Testis (tissue), 2 donors: ENCODE data around the gene SMOC2.

Source experiments
- CTCF ChIP-seq, 3 experiments: fragments of 450-650 bp in 2 of 3; fragments of 200-600 bp in 1 of 3; sonication (generic) in 1 of 3; IDR thresholded peaks; one replicate each; pipeline ENCODE4 v1.5.1; 2016 to 2019; ENCODE audit warnings: antibody characterized with exemption in 3 of 3, mild to moderate bottlenecking in 2 of 3, moderate library complexity in 1 of 3
- POLR2A ChIP-seq: fragments of 450-650 bp; IDR thresholded peaks from one replicate; pipeline ENCODE4 v1.6.1; 2017; ENCODE audit warnings: antibody characterized with exemption, mild to moderate bottlenecking, moderate library complexity

- no peak for TF ChIP-seq CTCF (IDR thresholded peaks at IDR 0.05)
- TF ChIP-seq POLR2A: no peak
Measured at GRCh38 chr6:168601546-168601945, 160.6 kb downstream of the SMOC2 start.
